GM12874 (cell line): ENCODE results near the gene KREMEN1.

Experiments used
- CTCF ChIP-seq: IDR thresholded peaks from 2 replicates; pipeline ENCODE4 v1.5.1; 2011; ENCODE audit warnings: low read depth, mild to moderate bottlenecking, control low read depth, low read length, moderate library complexity; ENCODE audit not compliant: insufficient read depth

Gene KREMEN1

GRCh38 chr22:29139965-29140782 lies 67.3 kb downstream of the KREMEN1 start:
- TF ChIP-seq CTCF = no peak

- no peak for TF ChIP-seq CTCF
Observed at GRCh38 chr22:29141078-29141688, 68.3 kb downstream of the KREMEN1 start.

GRCh38 chr22:29142116-29142515 lies 69.3 kb downstream of the KREMEN1 start:
- TF ChIP-seq CTCF = no peak

GRCh38 chr22:29143941-29144785 lies 71.3 kb downstream of the KREMEN1 start:
- TF ChIP-seq CTCF = no peak

- TF ChIP-seq CTCF = no peak
Observed at GRCh38 chr22:29144786-29145160, 71.9 kb downstream of the KREMEN1 start.

- no peak for TF ChIP-seq CTCF
Observed at GRCh38 chr22:29145321-29146072, 72.7 kb downstream of the KREMEN1 start.
